NCI-H2029 (cell line): Measurements from ENCODE around the gene ABAT.
"Not testable (repeated sequence)": the region's sequence is repeated elsewhere in the genome, so short reads cannot be mapped to it uniquely, and the experiment has no call there.

Source experiments
- DNase-seq: peaks from one replicate; lab custom pipeline; 2025; lab: John Stamatoyannopoulos, UW

Gene ABAT

DNA sequence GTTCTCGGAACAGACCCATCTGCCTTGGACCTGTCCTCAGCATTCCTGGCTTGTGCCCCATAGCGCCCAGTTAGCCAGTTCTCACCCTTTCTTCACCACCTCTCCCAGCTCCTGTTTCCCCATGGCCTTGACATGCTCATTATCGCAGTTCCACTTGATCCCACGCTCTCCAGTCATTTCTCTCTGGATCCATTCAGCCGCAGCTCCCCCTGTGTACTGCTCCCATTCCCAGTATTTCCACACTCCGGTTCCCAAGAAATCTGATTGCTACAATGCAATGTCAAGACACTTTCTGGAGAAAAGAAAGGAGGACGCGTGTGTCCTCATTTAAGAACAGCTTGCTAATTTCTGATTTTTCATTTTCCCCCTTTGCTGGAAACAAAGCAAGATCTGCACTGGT, 67.7 kb downstream of the ABAT start:
- DNase-seq: no peak

DNA sequence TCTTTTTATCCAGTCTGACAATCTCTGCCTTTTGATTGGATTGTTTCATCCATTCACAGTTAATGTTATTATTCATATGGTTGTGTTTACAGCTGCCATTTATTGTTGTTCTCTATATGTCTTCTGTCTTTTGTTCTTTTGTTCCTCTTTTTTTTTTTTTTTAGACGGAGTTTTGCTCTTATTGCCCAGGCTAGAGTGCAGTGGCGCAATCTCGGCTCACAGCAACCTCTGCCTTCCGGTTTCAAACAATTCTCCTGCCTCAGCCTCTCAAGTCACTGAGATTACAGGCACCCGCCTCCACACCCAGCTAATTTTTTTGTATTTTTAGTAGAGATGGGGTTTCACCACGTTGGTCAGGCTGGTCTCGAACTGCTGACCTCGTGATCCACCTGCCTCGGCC, 74.5 kb downstream of the ABAT start:
- DNase-seq: not testable (repeated sequence)

DNA sequence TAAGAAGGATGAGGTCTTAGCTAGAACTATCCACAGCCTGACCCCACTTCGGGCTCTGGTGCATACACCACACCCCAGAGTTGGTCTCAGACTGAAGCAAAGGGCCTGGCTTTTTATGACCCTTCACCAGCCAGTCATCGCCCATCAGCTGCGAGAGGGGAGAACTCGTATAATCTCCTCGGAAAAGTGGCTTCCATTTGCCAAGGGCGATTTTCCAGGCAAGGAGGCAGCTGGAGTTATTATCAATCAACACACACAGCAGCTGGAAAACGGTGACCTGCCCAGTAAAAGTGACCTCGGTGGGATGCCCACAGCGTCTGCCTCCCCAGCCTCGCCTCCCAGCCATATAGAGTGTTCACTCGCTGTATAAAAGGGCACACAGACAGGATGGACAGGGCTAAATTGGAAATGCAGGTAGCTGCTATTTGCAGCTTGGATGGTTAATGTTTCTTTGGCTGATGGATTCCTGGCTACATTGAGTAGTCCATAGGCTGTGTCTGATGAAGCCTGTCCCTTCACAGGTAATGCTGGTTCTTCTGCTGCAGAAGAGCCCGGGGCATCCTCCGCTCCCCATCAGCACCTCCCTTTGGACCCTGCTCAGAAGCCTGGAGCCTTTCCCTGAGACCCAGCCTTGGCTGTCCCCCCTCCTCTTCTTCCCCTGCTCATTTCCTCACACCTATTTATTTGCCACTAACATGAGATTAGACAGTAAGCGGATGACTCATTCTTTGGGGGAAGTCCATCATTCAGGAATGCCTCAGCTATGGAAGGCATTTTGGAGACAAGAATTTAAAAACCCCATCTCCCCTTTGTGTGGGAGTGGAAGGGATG, 77.3 kb downstream of the ABAT start:
- DNase-seq: no peak

DNA sequence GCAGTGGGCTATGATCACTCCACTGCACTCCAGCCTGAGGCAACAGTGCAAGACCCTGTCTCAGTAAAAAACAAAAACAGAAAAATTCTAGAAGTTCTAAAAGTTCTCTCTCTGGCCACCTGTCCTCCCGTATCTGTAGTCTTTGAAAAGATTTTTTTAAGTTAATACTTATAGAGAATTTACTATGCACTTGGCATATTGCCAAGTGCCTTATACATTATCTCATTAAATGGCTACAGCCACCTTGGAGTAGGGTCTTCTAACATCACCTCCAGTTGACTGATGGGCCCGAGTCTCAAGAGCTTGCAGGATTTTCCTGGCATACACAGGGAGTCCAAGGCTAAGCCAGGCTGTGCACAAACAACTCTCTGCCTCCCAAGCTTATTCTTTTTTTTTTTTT, 78.3 kb downstream of the ABAT start:
- no peak for DNase-seq

DNA sequence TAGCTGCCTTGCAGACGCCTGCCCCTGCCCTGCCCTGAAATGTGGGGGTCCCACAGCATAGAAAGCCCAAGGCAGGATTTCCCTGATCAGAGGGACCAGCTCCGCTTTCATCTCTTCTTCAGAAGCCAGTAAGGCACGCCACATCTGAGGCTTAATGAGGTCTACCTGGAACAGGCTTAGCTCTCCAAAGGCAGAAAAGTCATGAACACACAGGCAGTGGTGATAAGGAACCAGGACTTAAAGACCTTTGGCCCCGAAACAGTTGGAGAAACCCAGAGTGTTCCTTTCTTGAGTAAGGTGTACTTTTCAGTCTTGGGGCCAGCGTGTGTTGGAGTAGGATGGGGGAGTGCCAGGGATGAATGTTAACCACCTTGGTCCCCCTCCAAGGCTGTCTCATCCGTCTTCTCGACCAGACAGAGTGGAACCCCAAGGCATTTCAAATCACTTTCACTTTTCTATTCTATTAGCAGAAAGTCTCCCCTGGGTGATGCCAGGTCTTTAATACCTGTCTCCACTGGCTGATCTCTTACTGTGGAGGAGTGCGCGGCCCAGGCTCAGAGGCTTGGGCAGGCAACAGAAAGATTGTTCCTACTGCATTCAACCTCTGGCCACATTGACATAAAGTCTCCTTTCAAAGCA, 79.1 kb downstream of the ABAT start:
- no peak for DNase-seq

DNA sequence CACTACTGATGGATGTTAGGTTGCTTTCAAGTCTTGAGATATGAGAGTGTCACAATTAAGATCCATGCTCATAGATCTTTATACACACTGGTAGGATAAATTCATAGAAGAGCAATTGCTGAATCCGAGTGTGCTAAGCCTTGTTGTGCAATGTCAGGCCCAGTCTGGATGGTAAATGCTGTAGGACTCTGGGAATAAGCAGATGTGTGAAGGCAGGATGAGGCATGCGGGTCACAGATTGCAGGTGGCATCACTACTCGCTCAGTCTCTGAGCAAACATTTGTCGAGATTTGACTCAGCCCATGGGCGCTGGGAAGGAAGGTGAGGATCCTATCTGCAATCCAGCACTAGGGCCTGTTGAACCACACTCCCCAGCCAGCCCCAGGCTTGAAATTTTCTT, 82.3 kb downstream of the ABAT start:
- DNase-seq: no peak

DNA sequence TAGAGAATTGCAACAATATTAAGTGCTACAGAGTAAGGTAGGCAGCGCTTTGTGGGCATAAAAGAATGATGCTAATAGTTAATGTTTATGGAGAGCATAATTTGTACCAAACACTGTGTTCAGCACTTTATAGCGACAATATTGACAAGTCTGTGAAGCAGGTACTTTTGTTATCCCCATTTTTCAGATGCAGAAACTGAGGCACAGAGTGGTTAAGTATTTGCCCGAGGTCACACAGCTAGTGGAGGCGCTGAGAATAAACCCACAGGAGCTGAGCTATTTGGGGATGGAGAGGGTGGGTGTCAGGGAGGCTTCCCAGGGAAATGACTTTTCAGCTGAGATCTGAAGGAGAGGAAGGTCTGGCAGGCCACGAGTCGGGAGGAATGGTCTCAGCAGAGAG, 83.6 kb downstream of the ABAT start:
- DNase-seq: no peak

DNA sequence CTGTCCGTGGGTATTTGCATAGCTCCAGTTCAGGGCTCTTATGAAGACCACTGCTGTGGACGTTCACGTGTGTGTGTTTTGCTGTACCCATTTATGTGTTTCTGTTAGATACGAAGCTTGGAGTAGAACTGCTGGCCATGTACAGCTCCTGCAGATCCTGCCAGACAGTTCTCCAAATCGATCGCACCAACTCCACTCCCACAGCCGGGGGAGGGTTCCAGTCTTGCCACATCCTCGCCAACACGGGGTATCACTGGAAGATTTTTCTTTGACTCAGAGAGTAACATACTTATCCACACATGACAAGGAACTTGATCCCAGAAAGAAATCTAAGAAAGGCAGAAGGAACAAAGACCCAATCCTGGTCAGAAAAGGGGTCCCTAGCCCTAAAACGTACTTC, 85.6 kb downstream of the ABAT start:
- no peak for DNase-seq

DNA sequence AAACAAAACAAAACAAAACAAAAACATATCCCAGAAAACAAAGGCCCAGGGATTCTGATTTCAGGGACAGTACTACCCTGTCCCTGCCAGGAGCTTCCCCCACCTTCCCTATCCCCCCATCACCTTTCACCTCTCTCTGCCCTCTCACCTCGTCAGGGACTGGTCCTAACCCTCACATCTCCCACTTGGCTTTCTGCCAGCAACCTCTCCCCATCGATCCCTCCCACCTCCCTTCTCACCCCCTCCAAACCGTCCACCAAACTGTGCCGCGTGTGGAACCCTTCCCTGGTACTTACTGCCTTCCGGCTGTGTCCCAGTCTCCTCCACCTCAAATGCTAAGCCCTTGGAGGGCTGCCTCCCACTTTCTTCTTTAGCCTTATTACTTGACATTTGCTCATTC, 86.7 kb downstream of the ABAT start:
- DNase-seq: no peak

DNA sequence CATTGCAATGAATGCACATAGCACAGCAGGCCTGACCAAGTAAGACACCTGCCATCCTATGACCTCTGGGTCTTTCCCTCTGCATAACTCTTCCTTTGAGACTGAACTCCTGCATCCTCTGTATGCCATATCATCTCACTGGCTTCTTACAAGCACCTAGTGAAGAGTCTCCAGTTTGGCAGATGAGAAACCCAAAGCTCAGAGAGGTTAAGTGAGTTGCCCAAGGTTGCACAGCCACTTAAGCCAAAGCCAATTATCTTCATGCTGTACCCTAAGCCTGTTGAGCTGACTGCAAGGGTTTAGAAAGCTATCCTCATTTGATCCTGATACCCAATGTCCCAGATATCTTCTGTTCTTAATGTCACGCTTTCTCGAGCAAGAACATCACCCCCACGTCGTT, 87.8 kb downstream of the ABAT start:
- DNase-seq: no peak

DNA sequence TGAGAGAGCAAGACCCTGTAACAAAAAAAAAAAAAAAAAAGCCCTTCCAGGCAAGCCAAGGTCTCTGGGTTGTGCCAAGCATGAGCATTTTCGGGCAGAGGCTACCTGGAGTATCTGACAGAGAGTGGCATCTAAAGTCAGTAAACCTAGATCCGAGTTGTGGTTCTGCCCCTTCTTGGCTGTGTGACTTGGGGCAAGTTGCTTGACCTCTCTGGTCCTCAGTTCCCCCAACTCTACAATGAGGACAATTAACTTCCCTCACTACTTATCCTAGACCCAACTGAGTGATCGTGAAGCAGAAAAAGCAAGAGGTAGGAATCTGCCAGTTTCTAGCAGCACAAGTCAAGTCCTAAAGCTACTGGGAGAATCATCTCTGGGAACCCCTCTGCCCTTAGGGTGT, 88.7 kb downstream of the ABAT start:
- no peak for DNase-seq

- DNase-seq: no peak
Measured at GRCh38 chr16:8763899-8764298, 89.5 kb downstream of the ABAT start.

DNA sequence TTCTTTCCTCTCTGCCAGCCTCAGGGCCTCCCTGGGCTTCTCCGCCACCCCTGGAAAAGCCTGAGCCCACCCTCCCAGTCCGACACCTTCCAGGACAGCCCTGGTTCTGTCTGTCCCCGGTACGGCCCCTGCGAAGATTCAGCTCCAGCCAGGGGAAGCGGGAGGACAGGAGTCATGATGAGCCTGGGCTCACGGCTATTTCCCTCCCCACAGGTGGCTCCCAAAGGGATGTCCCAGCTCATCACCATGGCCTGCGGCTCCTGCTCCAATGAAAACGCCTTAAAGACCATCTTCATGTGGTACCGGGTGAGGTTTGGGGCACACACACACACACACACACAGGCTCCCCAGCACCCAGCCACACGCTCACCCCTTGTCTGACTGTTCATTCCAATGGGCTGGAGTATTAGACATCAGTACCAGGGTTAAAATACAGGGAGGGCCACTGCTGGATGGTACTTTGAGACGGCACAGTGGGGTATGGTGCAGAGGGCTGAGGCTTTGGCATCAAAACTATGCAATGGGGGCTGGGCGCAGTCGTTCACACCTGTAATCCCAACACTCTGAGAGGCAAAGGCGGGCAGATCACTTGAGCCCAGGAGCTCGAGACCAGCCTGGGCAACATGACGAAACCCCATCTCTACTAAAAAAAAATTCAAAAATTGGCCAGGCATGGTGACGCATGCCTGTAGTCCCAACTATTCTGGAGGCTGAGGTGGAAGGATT, 90.3 kb downstream of the ABAT start:
- DNase-seq: no peak

- no peak for DNase-seq
Measured at GRCh38 chr16:8767176-8767575, 92.8 kb downstream of the ABAT start.

- no peak for DNase-seq
Measured at GRCh38 chr16:8768283-8768682, 93.9 kb downstream of the ABAT start.

- DNase-seq: no peak
Measured at GRCh38 chr16:8768692-8769091, 94.3 kb downstream of the ABAT start.

GRCh38 chr16:8773537-8773936, 99.1 kb downstream of the ABAT start:
- DNase-seq: no peak

DNA sequence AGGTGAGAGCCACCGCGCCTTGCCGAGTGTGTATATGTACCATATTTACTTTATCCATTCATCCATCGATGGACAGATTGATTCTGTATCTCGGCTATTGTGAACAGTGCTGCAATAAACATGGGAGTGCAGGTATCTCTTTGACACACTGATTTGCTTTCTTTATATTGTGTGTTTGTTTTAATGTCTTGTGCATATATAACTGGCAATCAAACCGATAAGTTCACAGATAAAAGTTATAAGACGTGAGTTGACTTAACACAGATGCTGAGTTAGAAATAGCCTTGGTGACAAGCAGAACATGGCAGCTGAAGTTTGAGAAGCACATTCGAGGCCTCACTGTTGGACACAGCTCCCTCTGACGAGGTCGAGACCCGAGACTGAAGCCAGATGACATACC, 99.8 kb downstream of the ABAT start:
- no peak for DNase-seq

DNA sequence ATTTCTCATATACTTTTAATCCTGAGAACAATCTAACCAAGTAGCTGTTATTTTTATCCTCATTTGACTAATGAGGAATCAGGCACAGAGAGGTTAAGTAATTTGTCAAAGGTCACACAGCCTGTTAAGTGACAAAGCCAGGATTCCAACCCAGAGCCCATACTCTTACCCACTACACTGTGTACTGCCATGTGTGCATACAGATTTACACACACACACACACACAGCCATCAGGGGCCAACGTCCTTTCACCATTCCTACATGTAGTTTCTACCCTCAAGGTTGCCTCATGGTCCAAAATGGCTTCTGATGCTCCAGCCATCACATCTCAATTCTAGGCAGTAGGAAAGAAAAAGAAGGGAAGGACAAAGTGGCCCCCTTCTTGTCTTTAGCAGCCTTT, 100.9 kb downstream of the ABAT start:
- DNase-seq: no peak

DNA sequence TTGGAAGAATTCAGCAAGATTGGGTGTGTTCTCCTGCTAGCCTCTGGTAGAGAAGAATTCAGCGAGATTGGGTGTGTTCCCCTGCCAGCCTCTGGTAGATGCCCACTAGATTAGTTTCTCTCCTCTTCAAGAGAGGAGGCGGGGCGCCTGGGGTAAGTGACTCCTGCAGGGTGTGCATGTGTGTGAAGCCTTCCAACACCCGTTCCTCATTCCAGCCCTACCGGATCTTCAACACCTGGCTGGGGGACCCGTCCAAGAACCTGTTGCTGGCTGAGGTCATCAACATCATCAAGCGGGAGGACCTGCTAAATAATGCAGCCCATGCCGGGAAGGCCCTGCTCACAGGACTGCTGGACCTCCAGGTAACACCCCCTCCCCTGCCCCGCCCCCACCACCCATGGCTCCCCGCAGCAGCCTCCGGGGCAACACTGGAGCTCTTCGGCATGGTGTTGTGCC, 101.7 kb downstream of the ABAT start:
- DNase-seq: no peak

DNA sequence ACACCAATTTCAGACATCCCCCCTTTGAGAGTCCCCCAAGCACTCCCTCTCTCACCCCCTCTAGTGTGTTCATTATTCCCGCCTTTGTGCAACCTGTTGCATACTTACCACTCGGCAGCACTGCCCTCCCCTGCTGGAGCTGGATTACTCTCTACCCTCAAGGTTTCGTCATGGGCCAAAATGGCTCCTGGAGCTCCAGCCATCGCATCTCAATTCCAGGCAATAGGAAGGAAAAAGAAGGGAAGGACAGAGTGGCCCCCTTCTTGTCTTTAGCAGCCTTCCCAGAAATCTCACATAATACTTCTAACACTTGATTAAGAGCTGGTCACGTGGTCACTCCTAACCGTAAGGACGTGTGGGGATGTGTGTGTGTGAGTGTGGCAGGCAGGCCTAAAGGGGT, 102.8 kb downstream of the ABAT start:
- no peak for DNase-seq

DNA sequence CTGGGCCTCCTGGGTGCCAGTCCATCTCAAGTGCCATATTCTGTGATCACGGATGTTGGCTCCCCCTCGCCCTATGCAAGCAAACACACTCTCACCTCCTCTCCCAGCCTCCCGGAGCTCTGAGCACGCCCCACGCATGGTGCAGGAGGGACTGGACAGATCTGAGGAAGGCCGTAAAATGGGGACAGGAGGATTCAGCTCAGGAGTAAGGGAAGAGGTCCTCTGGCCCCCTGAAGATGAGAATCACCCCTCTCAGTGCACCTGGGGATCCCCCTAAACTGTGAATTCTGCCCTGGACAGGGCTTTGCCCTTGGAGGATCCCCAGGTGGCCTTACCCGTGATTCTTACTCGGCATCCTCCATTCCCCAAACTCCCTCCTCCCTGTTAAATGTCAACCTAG, 107.4 kb downstream of the ABAT start:
- DNase-seq: no peak

GRCh38 chr16:8782673-8783072, 108.3 kb downstream of the ABAT start:
- no peak for DNase-seq
